GM13977 (cell line): ENCODE results near the gene FAM83E.
A peak's percentile ranks its signal among the peaks of the same experiment; 100 is the strongest.

Source experiments
- DNase-seq: peaks from one replicate; pipeline ENCODE4 v3.0.0; 2012; ENCODE audit warnings: low spot score
- in situ Hi-C: fragments of 300-500 bp; cut with MboI; formaldehyde crosslinking; loops from one replicate; pipeline ENCODE4 v1.12.0; 2022; ENCODE audit warnings: low sequenced_read_pairs, low pct_unique_long_range_greater_than_20kb, mixed read lengths, inconsistent platforms; ENCODE audit not compliant: unreplicated experiment
- TF ChIP-seq, protein P1 (sequence below): IDR thresholded peaks from 2 replicates; pipeline ENCODE4 v1.5.1; 2012; ENCODE audit warnings: mild to moderate bottlenecking, control low read depth; ENCODE audit not compliant: insufficient read depth; ENCODE audit errors: extremely low read depth, missing control alignments

The FAM83E gene

DNA sequence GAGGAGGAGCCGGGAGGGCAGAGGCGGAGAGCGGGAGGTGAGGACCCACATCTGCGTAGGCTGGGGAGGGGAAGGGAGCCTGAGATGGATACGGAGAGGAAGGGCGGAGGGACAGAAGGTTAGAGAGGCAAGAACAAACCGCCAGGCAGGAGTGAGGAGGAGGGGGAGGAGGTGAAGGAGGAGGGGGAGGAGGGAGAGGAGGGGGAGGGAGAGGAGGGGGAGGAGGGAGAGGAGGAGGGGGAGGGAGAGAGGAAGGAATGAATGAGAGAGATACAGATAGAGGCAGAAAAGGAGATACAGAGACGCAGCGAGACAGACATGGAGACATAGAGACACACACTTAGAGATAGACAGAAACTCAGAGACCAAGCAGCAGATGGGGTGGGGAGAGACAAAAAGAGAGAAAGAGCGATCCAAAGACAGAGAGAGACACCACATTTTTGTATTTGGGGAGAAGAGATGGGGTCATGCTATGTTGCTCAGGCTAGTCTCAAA, 31.9 kb upstream of the FAM83E start:
- in situ Hi-C loops: loop anchor here (25.0 kb wide), 1 partner anchor 316 kb away; the partner anchor contains the start of genes BAX and FTL
- TF ChIP-seq, protein P1, sequence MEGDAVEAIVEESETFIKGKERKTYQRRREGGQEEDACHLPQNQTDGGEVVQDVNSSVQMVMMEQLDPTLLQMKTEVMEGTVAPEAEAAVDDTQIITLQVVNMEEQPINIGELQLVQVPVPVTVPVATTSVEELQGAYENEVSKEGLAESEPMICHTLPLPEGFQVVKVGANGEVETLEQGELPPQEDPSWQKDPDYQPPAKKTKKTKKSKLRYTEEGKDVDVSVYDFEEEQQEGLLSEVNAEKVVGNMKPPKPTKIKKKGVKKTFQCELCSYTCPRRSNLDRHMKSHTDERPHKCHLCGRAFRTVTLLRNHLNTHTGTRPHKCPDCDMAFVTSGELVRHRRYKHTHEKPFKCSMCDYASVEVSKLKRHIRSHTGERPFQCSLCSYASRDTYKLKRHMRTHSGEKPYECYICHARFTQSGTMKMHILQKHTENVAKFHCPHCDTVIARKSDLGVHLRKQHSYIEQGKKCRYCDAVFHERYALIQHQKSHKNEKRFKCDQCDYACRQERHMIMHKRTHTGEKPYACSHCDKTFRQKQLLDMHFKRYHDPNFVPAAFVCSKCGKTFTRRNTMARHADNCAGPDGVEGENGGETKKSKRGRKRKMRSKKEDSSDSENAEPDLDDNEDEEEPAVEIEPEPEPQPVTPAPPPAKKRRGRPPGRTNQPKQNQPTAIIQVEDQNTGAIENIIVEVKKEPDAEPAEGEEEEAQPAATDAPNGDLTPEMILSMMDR: no peak
- DNase-seq: no peak

DNA sequence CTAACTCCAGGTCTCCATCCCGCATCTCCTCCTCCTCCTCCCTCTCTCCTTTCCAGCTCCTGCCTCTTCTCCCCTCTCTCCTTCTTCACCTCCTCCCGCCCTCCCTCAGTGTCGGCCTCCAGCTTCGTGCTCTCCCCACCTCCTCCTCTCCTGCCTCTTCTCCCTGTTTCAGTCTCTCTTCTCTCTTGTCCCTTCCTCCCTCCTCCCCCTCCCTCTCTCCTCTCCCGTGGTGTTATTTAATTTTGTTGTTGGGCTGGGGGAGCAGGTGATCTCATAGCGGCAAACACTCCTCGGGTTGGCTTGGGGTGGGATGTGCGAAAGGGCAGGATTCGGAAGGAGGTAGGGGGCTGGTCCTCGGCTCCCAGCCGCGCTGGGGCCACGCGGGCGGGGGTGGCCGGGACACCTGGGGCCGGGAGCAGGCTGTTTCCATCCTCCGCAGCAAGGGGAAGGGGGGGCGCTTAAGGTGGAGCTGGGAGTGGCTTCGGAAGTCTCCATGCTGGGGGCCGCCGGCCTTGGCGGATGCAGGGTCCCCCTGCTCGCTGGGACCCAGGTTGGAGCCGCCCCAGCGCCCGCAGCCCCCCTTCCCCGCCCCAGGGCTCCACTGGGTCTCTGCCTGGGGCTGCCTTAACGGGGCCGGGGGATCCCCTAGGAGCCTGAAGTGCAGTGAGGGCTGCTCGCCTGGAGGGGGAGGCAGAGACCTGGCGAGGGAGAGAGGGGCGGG, 31.3 kb upstream of the FAM83E start, which contains the start of gene CA11:
CA11 (minus strand) TSS at position 187 of the 721 bp plus-strand sequence. CDS start 555 bp downstream, outside the sequence.
- DNase-seq: peak; percentile 94
- TF ChIP-seq, protein P1: peak; percentile 94
- in situ Hi-C loops: loop anchor here (25.0 kb wide), 1 partner anchor 316 kb away; the partner anchor contains the start of genes BAX and FTL

DNA sequence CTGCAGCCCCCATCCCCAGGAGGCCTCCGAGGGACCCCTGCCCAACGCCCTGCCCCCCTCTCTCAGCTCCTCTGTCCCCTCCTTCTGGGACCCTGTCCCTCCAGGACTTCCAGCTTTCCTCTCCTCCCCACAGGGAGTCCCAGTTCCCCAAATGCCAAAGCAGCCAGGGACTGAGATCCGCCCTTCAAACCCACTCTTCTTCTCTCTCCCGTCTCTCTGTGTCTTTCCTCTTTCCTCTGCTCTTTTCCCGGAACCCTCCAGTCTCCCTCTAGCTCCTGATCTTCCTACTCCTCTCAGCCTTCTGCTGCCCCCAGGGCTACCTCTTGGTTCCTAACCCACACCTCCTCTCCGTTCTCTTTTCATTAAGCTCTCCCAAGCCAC, 30.7 kb upstream of the FAM83E start:
- TF ChIP-seq, protein P1: no peak
- no peak for DNase-seq
- in situ Hi-C loops: loop anchor here (25.0 kb wide), 1 partner anchor 317 kb away; the partner anchor contains the start of genes BAX and FTL

DNA sequence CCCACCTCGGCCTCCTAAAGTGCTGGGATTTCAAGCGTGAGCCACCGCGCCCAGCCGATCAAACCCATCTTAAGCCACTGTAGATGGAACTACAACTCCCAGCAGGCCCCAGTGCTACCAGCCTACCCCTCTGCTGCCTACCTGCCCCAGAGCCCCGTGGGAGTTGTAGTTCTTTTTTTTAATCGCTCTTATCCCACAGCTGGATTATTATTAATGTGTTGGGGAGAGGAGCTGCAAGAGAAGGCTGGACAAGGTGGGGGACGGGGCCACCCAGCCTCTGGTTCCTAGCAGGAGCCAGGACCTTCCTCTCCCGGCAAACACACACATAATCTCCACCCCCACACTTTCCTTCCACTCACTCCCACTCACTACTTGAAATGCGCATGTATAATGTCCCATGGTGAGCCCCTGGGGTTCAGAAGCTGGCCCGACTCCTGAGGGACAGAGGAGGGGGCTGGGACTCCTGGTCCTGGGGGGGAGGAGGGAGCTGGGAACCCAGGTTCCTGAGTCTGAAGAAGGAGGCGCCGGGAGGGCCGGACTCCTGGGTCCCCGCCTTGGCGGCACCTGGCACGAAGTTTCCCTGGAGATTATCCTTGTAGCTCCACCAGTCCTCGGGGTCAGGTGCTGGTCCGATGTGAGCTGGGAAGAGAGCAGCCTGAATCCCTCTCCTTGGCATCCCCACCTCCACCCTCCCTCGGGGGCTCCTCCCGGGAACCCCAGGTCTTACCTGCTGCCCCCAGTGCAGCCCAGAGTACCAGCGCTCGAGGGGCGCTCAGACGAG, 30.2 kb upstream of the FAM83E start:
- TF ChIP-seq, protein P1: no peak
- peak; percentile 80 for DNase-seq
- in situ Hi-C loops: loop anchor here (25.0 kb wide), 1 partner anchor 317 kb away; the partner anchor contains the start of genes BAX and FTL

DNA sequence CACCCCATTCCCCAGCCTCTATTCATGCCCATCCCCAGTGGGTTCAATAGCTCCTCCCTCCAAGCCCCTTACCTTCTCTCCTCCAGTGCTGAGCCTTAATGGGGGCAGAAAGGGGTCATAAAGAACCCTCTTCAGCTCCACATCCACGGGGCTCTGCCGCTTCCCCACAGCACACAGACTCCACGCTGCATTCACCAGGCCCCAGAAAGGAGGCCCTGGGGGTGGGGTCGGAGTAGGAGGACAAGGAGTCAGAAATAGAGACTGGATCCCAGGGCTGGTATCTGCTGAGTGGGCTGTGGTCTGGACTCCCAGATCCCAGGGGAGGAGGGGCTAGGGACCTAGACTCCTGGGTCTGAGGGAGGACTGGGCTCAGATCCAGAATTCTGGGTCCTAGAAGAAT, 29.5 kb upstream of the FAM83E start:
- no peak for DNase-seq
- TF ChIP-seq, protein P1: no peak
- in situ Hi-C loops: loop anchor here (25.0 kb wide), 1 partner anchor 318 kb away; the partner anchor contains the start of genes BAX and FTL

DNA sequence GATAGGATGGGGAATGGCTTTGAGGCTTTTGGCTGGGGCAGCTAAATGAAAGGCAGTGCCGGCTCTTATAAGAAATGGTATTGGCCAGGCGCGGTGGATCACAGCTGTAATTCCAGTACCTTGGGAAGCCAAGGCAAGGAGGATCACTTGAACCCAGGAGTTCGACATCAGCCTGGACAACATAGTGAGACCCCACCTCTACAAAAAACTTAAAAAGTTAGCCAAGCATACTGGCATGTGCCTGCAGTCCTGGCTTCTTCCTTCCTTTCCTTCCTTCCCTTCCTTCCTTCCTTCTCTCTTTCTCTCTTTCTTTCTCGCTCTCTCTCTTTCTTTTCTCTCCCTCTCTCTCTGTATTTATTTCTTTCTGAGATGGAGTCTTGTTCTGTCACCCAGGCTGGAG, 28.0 kb upstream of the FAM83E start:
- in situ Hi-C loops: loop anchor here (25.0 kb wide), 1 partner anchor 319 kb away; the partner anchor contains the start of genes BAX and FTL

More for the DNA sequence above, 28.0 kb upstream of the FAM83E start:
- no peak for DNase-seq
- TF ChIP-seq, protein P1: no peak
